NCI-H128 (cell line): Measurements from ENCODE around the gene NEK10.
"Not testable (repeated sequence)": the region's sequence is repeated elsewhere in the genome, so short reads cannot be mapped to it uniquely, and the experiment has no call there.

Experiments used
- DNase-seq: peaks from one replicate; lab custom pipeline; 2025; ENCODE audit not compliant: unreplicated experiment; lab: John Stamatoyannopoulos, UW

Gene NEK10

GRCh38 chr3:27352047-27352446, 17.1 kb downstream of the NEK10 start:
- DNase-seq, result no peak

DNA sequence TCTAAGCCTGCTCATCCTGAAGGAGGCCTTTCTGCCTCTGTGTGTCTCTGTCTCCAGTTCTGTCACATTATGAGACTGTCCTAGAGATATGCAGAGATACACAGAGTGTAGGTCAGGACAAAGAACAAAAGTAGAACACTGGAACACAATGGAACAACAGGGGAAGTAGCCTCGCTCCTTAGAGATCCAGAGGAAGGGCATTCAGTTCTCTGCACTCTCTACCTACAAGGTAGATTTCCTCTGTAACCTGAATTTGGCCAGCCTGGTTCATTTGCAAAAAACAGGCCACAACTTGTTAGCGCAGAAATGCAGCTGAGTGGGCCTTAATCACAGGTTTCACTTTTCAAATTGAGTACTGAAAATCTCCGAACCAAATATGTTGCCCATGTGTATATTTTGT, 19.4 kb downstream of the NEK10 start:
- DNase-seq, result no peak

- DNase-seq, result no peak
Measured at GRCh38 chr3:27345959-27346865, 23.0 kb downstream of the NEK10 start.

- DNase-seq, result no peak
Measured at GRCh38 chr3:27345493-27345892, 23.7 kb downstream of the NEK10 start.

DNA sequence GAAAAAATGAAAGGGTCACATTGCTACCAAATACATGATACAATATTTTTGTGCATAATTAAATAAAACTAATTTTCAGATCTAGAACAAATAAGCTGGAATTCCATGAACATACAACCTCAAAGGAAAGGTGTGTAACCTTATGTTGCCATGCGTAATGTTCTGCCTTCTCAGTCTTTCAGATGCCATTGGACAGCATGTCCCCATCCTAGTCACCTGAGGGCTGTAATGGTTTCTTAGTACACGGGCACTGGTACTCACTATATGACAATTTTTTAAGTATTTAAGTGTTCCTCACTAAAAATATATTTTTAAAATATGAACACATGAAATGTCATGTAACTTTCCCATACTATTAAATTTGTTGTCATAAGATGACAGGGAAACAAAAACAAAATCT, 24.1 kb downstream of the NEK10 start:
- no peak for DNase-seq

GRCh38 chr3:27344192-27344591, 25.0 kb downstream of the NEK10 start:
- no peak for DNase-seq

DNA sequence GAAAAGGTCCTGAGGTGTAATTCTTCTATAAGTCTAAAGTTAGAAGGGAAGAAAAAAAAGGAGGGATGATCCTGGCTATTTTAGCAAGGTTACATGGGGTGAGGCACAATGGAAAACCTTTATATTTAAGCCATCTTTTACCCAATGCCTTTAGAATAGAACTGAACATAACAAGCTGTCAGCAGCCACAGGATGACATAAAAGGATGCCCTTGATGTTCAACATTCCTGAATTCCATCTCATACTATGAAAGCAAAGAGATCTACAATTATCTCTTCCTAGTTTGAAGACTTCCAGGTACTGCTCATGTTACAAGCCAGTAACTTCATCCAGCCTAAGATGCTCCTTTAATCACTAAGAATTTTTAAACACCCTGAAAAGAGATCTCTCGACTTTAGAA, 26.9 kb downstream of the NEK10 start:
- no peak for DNase-seq

DNA sequence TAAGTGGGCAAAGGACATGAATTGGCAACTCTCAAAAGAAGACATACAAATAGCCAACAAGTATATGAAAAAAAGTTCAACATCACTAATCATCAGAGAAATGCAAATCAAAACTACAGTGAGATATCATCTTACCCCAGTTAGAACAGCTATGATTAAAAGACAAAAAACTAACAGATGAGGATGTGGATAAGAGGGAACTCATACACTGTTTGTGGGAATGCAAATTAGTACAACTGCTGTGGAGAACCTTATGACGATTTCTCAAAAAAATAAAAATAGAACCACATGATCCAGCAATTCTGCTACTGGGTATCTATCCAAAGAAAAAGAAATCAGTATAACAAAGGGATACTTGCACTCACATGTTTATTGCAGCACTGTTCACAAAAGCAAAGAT, 28.6 kb downstream of the NEK10 start:
- no peak for DNase-seq

DNA sequence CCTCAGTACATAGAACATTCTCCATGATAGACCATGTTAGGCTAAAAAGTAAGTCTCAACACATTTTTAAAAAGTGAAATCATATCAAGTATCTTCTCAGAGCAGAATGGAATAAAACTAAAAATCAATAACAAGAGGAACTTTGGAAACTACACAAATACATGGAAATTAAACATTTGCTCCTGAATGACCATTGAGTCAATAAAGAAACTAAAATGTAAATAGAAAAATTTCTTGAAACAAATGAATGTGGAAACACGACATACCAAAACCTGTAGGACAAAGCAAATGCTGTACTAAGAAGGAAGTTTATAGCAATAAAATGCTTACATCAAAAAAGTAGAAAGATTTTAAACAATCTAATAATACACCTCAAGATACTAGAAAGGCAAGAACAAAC, 33.6 kb downstream of the NEK10 start:
- no peak for DNase-seq

DNA sequence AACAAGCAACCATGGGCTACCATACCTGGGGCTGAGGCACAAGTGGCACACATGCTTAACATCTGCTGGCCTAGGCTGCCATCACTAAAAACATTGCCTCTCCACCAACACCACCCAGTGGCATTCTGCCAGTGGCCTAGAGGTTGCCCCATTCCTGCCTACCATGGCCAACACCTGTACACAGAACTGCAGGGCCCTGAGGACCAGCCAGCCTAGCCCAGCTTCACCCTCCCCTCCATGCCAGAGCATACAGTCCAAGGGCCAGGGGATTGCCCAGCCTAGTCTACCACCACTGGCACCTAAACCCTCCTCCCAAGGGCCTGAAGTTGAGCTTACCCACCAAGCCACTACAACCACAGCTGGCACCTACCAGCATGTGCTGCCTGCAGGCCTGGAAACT, 35.3 kb downstream of the NEK10 start:
- no peak for DNase-seq

DNA sequence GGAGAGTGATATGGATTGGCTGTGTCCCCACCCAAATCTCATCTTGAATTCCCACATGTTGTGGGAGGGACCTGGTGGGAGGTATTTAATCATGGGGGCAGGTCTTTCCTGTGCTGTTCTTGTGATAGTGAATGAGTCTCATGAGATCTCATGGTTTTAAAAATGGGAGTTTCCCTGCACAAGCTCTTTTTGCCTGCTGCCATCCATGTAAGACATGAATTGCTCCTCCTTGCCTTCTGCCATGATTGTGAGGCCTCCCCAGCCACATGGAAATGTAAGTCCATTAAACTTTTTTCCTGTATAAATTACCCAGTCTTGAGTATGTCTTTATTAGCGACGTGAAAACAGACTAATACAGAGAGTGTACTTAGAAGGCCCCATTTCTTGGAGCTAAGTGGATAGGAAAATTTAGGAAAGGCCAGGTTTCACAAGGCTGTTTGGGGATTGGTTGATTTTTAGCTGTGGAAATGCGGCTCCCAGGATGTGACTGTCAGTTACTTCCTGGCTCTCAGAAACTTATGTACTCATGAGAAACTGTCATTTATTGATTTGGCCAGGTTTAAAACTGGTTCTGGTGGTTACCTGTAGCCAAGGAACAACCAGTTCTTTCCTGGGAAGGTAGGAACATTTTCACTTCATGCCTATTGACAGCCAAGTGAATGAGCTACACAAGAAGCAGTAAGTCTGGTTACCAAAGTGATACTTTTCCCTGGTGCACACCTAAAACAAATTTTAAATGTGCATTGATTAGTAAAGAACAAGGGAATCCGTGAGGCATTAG, 40.0 kb downstream of the NEK10 start:
- not testable (repeated sequence) for DNase-seq

DNA sequence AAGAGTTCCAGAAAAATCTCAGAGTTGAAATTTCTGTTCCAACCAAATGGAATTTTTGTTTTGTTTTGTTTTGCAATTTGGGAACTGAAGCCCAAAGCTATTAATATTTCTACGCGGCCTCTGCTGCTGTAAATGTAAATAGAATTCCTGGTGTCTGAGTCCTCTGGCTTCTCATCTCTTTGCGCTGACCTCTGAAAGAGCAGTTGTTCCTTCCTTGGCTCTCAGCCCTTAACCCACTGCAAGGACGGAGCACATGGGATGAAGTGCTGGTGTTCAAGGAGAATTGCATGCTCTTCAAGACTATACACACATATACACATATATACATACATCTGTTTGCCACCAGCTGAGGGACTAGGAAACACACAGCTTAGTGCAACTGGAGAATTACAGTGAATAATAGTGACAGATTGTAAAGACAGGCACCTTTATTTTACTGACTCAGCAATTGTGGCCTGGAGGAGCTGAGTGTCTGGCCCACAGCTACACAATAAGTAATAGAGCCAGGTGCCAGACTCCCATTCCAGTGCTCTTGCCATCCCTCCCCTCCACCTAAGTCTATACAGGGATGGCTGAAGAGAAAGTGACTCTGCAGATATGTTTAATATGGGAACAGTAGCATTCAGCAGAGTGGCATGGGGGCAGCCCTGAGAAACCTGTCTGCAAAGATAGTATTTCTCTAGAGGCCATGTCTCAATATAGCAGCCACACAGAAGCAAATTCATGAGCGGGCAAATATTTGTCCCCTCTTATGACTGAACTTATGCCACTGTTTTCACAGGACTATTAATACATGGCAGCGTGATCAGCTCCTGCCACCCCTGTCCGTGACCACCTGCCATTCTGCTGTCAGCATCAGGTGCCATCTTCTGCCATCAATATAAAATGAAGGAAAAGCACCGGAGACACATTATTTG, 42.3 kb downstream of the NEK10 start:
- DNase-seq, result no peak

- no peak for DNase-seq
Measured at GRCh38 chr3:27326202-27326601, 43.0 kb downstream of the NEK10 start.

DNA sequence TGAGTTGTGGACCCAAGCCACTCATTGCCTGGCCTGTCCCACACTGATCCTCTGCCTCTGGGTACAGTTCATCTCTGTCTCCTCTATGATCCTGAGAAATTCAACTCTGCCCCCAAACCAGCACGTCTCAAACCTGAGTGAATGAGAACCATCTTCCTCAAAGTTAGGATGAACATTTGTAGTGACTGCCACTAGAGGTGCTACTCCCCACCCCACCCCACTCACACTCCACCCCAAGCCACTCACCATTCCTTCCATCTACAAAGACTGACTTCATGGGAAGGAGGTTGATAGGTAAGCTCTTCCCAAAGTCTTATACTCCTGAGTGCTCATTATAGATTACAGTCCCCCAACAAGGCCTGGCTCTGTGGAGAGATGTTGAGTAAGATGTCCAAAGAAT, 43.8 kb downstream of the NEK10 start:
- DNase-seq, result no peak

- DNase-seq, result no peak
Measured at GRCh38 chr3:27324686-27325085, 44.5 kb downstream of the NEK10 start.

GRCh38 chr3:27323087-27323570, 46.1 kb downstream of the NEK10 start:
- no peak for DNase-seq

- no peak for DNase-seq
Measured at GRCh38 chr3:27322634-27323033, 46.5 kb downstream of the NEK10 start.

DNA sequence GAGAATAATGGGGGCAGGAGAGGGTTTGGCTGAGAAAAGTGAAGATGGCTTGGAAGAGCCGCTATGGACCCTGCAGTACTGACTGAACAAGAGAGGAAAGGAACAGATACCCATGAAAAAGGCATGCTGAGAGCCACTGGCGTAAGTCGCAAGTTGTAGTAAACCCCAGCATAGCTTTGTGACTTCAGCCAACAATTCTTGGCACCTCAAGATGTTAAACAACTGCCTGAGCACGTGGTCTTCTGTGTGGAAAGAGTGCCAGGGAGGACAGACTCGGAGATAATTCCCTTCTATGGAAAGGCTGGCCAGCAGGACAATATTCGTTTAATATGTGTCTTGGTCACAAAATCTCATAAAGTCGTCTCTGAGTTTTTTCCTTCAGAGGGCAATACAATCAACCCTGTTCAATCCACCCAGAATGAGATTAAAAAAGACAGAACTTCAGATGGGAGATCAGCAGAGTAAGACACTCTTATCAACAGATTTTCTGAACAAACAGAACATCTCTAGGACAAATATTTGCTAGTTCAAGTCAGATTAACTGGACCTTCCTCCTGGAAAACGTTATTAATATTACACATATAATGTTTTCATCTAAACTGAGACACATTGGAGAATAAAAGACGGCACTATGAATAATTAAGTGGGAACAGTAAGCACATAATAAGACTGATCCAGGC, 49.2 kb downstream of the NEK10 start:
- no peak for DNase-seq

DNA sequence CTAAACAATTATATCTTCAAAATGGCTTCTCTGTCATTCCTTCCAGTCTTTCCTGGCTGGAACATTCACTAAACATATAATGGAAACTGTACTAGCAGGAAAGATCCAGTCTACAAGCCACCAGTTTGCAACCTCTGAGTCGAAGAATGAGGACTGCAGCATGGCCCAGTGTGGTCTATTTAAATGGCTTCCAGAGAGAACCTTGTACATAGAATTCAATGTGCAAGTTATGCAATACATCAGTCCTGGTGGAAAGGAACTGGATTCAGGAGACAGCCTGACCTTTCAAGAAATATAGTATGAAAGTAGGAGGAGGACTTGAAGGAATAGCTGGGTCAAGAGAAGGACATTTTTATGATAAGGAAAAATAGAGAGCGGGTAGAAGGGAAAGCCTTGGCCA, 49.9 kb downstream of the NEK10 start:
- DNase-seq, result no peak

DNA sequence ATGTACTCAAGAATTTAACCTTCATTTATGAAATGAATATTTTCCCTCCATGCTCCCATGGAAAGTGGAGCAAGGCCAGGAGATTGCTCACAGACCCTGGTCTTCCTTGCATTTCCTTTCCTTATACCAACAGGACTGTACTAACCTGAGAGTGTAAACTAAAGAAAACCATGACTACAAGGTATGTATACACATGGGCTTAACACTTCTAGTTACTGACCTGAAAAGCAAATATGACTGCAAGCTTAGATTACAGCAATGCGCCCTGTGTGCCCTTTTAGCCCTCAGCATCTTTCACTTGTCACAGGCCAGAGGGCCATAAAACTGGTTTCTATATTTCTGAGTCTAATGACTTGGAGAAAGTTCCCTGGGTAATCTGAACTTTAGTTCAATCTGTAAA, 52.1 kb downstream of the NEK10 start:
- no peak for DNase-seq

DNA sequence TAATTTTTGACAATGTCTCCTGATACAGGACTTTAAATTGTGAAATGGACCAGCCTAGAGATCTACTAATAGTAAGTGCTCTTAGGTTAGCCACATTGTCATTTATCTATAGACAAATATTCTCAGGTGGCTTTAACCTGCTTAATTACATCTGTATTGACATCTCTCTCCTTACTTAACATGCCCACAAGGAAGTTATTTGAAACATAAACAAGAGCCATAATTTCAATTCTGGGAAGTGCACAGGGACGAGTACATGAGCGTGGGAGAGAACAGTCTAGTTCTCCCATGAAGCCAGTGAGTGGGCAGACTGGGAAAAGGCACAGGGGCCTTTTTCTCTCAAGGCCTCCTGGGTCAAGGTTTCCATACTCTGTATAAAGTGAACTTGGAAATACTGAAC, 54.2 kb downstream of the NEK10 start:
- no peak for DNase-seq
